WTC11 (cell line): ENCODE results near the gene AMMECR1. TPM values are rescaled to one million over a fixed set of nuclear protein-coding genes. Genes with fewer than 3 reads are reported as not detected.

Experiments
- ATAC-seq: fragments of 200-7000 bp; cut with Tn5 transposase; 2 replicates; pipeline ENCODE4 v1.10.0; 2021; ENCODE audit warnings: mild to moderate bottlenecking, moderate library complexity
- CTCF ChIA-PET: fragments of 300-600 bp; sonication (Branson Sonifier 250); formaldehyde crosslinking; loops from one replicate; lab custom pipeline; 2021; ENCODE audit warnings: antibody characterized with exemption; lab: Charles Lee
- POLR2A ChIA-PET: fragments of 350-600 bp; sonication (Branson Sonifier 250); formaldehyde crosslinking; loops from one replicate; lab custom pipeline; 2021; ENCODE audit warnings: antibody characterized with exemption; lab: Charles Lee
- DNase-seq: peaks from one replicate; pipeline ENCODE4 v3.0.0; 2021; ENCODE audit warnings: low spot score
- H3K27ac Mint-ChIP-seq: 2 replicates; pipeline ENCODE4 v1.8.0; 2021; ENCODE audit warnings: mixed read lengths
- H3K27me3 Mint-ChIP-seq: 2 replicates; pipeline ENCODE4 v1.8.0; 2021; ENCODE audit warnings: low read depth, mild to moderate bottlenecking, moderate library complexity, mixed read lengths
- H3K36me3 Mint-ChIP-seq: 2 replicates; pipeline ENCODE4 v1.8.0; 2021; ENCODE audit warnings: mixed read lengths
- H3K4me1 Mint-ChIP-seq: 2 replicates; pipeline ENCODE4 v1.8.0; 2022; ENCODE audit warnings: mixed read lengths
- H3K4me3 Mint-ChIP-seq: 2 replicates; pipeline ENCODE4 v1.8.0; 2021; ENCODE audit warnings: mild to moderate bottlenecking, moderate library complexity, mixed read lengths
- H3K9me3 Mint-ChIP-seq: 2 replicates; pipeline ENCODE4 v1.8.0; 2021; ENCODE audit warnings: mixed read lengths
- EMX1 ChIP-seq: fragments of 250-450 bp; sonication (Bioruptor Pico); IDR thresholded peaks from 2 replicates; pipeline ENCODE4 v1.8.0; 2021; ENCODE audit warnings: mild to moderate bottlenecking
- GRHL2 ChIP-seq: fragments of 250-450 bp; sonication (Bioruptor Pico); IDR thresholded peaks from 2 replicates; pipeline ENCODE4 v1.8.0; 2022; ENCODE audit warnings: mild to moderate bottlenecking, moderate library complexity; ENCODE audit not compliant: insufficient replicate concordance, severe bottlenecking
- HMGA2 ChIP-seq: fragments of 250-450 bp; sonication (Bioruptor Pico); IDR thresholded peaks from 2 replicates; pipeline ENCODE4 v1.4.0; 2021; ENCODE audit warnings: mild to moderate bottlenecking, moderate library complexity
- JUN ChIP-seq: sonication (generic); formaldehyde crosslinking; IDR thresholded peaks from 2 replicates; pipeline ENCODE4 v1.8.0; 2023; ENCODE audit warnings: mild to moderate bottlenecking, missing genetic modification reagents
- KAT7 ChIP-seq: sonication (generic); formaldehyde crosslinking; IDR thresholded peaks from 2 replicates; pipeline ENCODE4 v1.8.1; 2023; ENCODE audit warnings: missing genetic modification reagents, mild to moderate bottlenecking, borderline replicate concordance
- MYBL2 ChIP-seq: sonication (generic); formaldehyde crosslinking; IDR thresholded peaks from 2 replicates; pipeline ENCODE4 v1.8.1; 2023; ENCODE audit warnings: mild to moderate bottlenecking, moderate library complexity, missing genetic modification reagents
- NR2C2 ChIP-seq: sonication (generic); formaldehyde crosslinking; IDR thresholded peaks from 2 replicates; pipeline ENCODE4 v1.8.0; 2022; ENCODE audit warnings: mild to moderate bottlenecking, missing genetic modification reagents
- PRRX2 ChIP-seq: fragments of 250-450 bp; sonication (Bioruptor Pico); IDR thresholded peaks from 2 replicates; pipeline ENCODE4 v1.8.0; 2021; ENCODE audit warnings: mild to moderate bottlenecking
- RORB ChIP-seq: fragments of 250-450 bp; sonication (Bioruptor Pico); IDR thresholded peaks from 2 replicates; pipeline ENCODE4 v1.9.0; 2021; ENCODE audit warnings: mild to moderate bottlenecking
- SP1 ChIP-seq: sonication (generic); formaldehyde crosslinking; conservative IDR thresholded peaks from 2 replicates; pipeline ENCODE4 v1.8.1; 2022; ENCODE audit warnings: missing genetic modification reagents
- TCF7 ChIP-seq: sonication (generic); formaldehyde crosslinking; IDR thresholded peaks from 2 replicates; pipeline ENCODE4 v1.8.0; 2022; ENCODE audit warnings: mild to moderate bottlenecking, low read depth, missing genetic modification reagents, moderate library complexity
- TEAD1 ChIP-seq: sonication (generic); formaldehyde crosslinking; IDR thresholded peaks from 2 replicates; pipeline ENCODE4 v1.8.0; 2022; ENCODE audit warnings: mild to moderate bottlenecking, missing genetic modification reagents
- TP53 ChIP-seq: sonication (generic); formaldehyde crosslinking; IDR thresholded peaks from 2 replicates; pipeline ENCODE4 v1.8.1; 2023; ENCODE audit warnings: mild to moderate bottlenecking, missing genetic modification reagents
- ZNF232 ChIP-seq: sonication (generic); formaldehyde crosslinking; IDR thresholded peaks from 2 replicates; pipeline ENCODE4 v1.8.0; 2022; ENCODE audit warnings: mild to moderate bottlenecking, missing genetic modification reagents
- ZNF317 ChIP-seq: sonication (generic); formaldehyde crosslinking; IDR thresholded peaks from 2 replicates; pipeline ENCODE4 v1.8.1; 2023; ENCODE audit warnings: low read depth, mild to moderate bottlenecking, moderate library complexity, missing genetic modification reagents, borderline replicate concordance
- ZNF423 ChIP-seq: fragments of 250-450 bp; sonication (Bioruptor Pico); IDR thresholded peaks from 2 replicates; pipeline ENCODE4 v2.1.2; 2022; ENCODE audit warnings: mild to moderate bottlenecking, moderate library complexity
- total RNA-seq: library from RNA; stranded (reverse); gene quantifications from 3 replicates; pipeline ENCODE4 v1.2.3, GENCODE V29; 2021
- TF ChIP-seq, protein P1 (sequence below): fragments of 250-450 bp; sonication (Bioruptor Pico); IDR thresholded peaks from 2 replicates; pipeline ENCODE4 v1.9.0; 2021; ENCODE audit warnings: moderate library complexity, mild to moderate bottlenecking, inconsistent platforms, borderline replicate concordance
- TF ChIP-seq, protein P2 (sequence below): sonication (generic); formaldehyde crosslinking; IDR thresholded peaks from 2 replicates; pipeline ENCODE4 v1.8.0; 2023; ENCODE audit warnings: missing genetic modification reagents
- TF ChIP-seq, protein P3 (sequence below): sonication (generic); formaldehyde crosslinking; IDR thresholded peaks from 2 replicates; pipeline ENCODE4 v1.8.1; 2023; ENCODE audit warnings: mild to moderate bottlenecking, missing genetic modification reagents, moderate library complexity
- TF ChIP-seq, protein P4 (sequence below): fragments of 250-450 bp; sonication (Bioruptor Pico); IDR thresholded peaks from 2 replicates; pipeline ENCODE4 v1.9.0; 2021; ENCODE audit warnings: mild to moderate bottlenecking
- TF ChIP-seq, protein P5 (sequence below): sonication (generic); formaldehyde crosslinking; IDR thresholded peaks from 2 replicates; pipeline ENCODE4 v1.8.1; 2022; ENCODE audit warnings: low read depth, mild to moderate bottlenecking, moderate library complexity, missing genetic modification reagents, borderline replicate concordance
- TF ChIP-seq, protein P6 (sequence below): sonication (generic); formaldehyde crosslinking; IDR thresholded peaks from 2 replicates; pipeline ENCODE4 v1.8.0; 2022; ENCODE audit warnings: mild to moderate bottlenecking, missing genetic modification reagents
- TF ChIP-seq, protein P7 (sequence below): fragments of 250-450 bp; sonication (Bioruptor Pico); IDR thresholded peaks from 2 replicates; pipeline ENCODE4 v1.9.0; 2021; ENCODE audit warnings: mild to moderate bottlenecking, borderline replicate concordance

Gene AMMECR1
- total RNA-seq, 1 experiment from 2014 or later: 18.1 TPM

DNA sequence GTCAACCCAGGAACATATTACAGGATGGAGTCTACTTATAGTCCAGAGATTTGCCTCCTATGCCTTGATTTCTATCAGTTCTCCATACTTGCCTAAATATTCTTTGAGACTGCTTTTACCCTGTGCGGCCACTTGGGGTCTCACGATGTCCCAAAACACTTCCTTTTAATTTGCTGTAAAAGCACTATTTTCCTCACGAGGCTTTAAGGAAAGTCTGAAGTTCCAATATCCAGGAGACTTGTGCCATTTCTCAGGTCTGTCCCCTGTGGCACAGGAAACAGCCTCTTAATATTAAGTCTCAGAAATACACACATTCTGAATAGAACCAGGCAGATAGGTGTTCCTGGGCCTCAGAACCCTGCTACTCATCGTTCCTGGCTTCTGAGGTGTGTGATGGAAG, 172.0 kb downstream of the AMMECR1 start:
- POLR2A ChIA-PET: interaction anchor here (1.0 kb wide), 1 partner anchor 14 kb away, joined by 4 read pairs; no protein-coding TSS in a partner anchor
- no peaks in the 10 kb centered on the region for H3K27me3 Mint-ChIP-seq
- no peak for TF ChIP-seq NR2C2 (CRISPR knock-in tag)
- no peak for TF ChIP-seq TP53 (CRISPR knock-in tag)
- no peak for TF ChIP-seq JUN (CRISPR knock-in tag)
- TF ChIP-seq ZNF423: no peak
- TF ChIP-seq TCF7 (CRISPR knock-in tag): no peak
- no peak for TF ChIP-seq SP1 (CRISPR knock-in tag)
- TF ChIP-seq TEAD1 (CRISPR knock-in tag): no peak
- TF ChIP-seq, protein P1, sequence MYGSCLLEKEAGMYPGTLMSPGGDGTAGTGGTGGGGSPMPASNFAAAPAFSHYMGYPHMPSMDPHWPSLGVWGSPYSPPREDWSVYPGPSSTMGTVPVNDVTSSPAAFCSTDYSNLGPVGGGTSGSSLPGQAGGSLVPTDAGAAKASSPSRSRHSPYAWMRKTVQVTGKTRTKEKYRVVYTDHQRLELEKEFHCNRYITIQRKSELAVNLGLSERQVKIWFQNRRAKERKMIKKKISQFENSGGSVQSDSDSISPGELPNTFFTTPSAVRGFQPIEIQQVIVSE: no peak
- TF ChIP-seq, protein P2, sequence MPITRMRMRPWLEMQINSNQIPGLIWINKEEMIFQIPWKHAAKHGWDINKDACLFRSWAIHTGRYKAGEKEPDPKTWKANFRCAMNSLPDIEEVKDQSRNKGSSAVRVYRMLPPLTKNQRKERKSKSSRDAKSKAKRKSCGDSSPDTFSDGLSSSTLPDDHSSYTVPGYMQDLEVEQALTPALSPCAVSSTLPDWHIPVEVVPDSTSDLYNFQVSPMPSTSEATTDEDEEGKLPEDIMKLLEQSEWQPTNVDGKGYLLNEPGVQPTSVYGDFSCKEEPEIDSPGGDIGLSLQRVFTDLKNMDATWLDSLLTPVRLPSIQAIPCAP (CRISPR knock-in tag): no peak
- TF ChIP-seq, protein P3, sequence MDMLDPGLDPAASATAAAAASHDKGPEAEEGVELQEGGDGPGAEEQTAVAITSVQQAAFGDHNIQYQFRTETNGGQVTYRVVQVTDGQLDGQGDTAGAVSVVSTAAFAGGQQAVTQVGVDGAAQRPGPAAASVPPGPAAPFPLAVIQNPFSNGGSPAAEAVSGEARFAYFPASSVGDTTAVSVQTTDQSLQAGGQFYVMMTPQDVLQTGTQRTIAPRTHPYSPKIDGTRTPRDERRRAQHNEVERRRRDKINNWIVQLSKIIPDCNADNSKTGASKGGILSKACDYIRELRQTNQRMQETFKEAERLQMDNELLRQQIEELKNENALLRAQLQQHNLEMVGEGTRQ: no peak
- TF ChIP-seq, protein P4, sequence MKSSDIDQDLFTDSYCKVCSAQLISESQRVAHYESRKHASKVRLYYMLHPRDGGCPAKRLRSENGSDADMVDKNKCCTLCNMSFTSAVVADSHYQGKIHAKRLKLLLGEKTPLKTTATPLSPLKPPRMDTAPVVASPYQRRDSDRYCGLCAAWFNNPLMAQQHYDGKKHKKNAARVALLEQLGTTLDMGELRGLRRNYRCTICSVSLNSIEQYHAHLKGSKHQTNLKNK (CRISPR knock-in tag): no peak
- no peak for TF ChIP-seq EMX1 (CRISPR knock-in tag)
- TF ChIP-seq, protein P5, sequence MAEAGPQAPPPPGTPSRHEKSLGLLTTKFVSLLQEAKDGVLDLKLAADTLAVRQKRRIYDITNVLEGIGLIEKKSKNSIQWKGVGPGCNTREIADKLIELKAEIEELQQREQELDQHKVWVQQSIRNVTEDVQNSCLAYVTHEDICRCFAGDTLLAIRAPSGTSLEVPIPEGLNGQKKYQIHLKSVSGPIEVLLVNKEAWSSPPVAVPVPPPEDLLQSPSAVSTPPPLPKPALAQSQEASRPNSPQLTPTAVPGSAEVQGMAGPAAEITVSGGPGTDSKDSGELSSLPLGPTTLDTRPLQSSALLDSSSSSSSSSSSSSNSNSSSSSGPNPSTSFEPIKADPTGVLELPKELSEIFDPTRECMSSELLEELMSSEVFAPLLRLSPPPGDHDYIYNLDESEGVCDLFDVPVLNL: no peak
- TF ChIP-seq PRRX2 (CRISPR knock-in tag): no peak
- TF ChIP-seq RORB (CRISPR knock-in tag): no peak
- TF ChIP-seq ZNF232: no peak
- TF ChIP-seq, all 79 proteins: peak for 0
- Mint-ChIP-seq H3K4me3 (no peak overlapping the region), H3K27ac (no peak overlapping the region), H3K36me3 (no peaks in the 10 kb centered on the region), H3K4me1 (peaks cover 13% of the 10 kb centered on the region), H3K9me3 (no peaks in the 10 kb centered on the region)
- ATAC-seq: peak; percentile 41; the same call in 1 of the 2 replicates
- CTCF ChIA-PET: interaction anchor here (0.9 to 3.4 kb wide), 30 partner anchors 9 to 672 kb away, joined by 3 to 32 read pairs (median 5); partner anchors contain the start of gene TMEM164
- peak; percentile 10 for DNase-seq

DNA sequence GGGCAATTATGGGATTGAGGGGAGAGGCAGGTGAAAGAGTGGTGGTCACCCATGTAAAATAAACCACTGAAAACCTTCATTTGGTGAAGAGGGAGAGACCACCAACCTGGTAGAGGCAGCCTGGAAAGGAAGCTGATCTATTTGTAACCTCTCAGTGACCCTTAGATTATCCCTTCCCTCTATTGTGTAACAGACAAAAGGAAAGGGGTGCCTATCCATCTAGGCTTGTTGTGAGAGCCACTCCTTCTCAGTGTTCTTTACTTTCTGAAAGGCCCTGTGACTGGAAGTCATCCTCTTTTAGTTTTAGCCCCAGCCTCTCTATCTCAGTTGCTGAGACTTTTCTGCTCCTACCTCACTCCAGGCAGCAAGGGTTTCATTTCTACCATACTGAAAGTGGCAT, 172.6 kb downstream of the AMMECR1 start:
- no peak overlapping the region for H3K27ac Mint-ChIP-seq
- H3K4me3 Mint-ChIP-seq: no peak overlapping the region
- H3K27me3 Mint-ChIP-seq: no peaks in the 10 kb centered on the region
- peaks cover 13% of the 10 kb centered on the region for H3K4me1 Mint-ChIP-seq
- DNase-seq (no peak), ATAC-seq (peak; percentile 18; the same call in 1 of the 2 replicates)
- H3K9me3 Mint-ChIP-seq: no peaks in the 10 kb centered on the region
- CTCF ChIA-PET: interaction anchor here (0.6 to 3.4 kb wide), 13 partner anchors 9 to 432 kb away, joined by 3 to 32 read pairs (median 6); no protein-coding TSS in a partner anchor
- H3K36me3 Mint-ChIP-seq: no peaks in the 10 kb centered on the region
- POLR2A ChIA-PET: no interaction called here
- TF ChIP-seq, protein P5: no peak
- TF ChIP-seq ZNF317 (CRISPR knock-in tag): no peak
- TF ChIP-seq MYBL2 (CRISPR knock-in tag): no peak
- TF ChIP-seq ZNF232: no peak
- no peak for TF ChIP-seq KAT7 (CRISPR knock-in tag)
- TF ChIP-seq, protein P6, sequence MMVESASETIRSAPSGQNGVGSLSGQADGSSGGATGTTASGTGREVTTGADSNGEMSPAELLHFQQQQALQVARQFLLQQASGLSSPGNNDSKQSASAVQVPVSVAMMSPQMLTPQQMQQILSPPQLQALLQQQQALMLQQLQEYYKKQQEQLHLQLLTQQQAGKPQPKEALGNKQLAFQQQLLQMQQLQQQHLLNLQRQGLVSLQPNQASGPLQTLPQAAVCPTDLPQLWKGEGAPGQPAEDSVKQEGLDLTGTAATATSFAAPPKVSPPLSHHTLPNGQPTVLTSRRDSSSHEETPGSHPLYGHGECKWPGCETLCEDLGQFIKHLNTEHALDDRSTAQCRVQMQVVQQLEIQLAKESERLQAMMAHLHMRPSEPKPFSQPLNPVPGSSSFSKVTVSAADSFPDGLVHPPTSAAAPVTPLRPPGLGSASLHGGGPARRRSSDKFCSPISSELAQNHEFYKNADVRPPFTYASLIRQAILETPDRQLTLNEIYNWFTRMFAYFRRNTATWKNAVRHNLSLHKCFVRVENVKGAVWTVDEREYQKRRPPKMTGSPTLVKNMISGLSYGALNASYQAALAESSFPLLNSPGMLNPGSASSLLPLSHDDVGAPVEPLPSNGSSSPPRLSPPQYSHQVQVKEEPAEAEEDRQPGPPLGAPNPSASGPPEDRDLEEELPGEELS: no peak
- no peak for TF ChIP-seq GRHL2 (CRISPR knock-in tag)
- no peak for TF ChIP-seq HMGA2 (CRISPR knock-in tag)
- no peak for TF ChIP-seq EMX1 (CRISPR knock-in tag)
- TF ChIP-seq, protein P7, sequence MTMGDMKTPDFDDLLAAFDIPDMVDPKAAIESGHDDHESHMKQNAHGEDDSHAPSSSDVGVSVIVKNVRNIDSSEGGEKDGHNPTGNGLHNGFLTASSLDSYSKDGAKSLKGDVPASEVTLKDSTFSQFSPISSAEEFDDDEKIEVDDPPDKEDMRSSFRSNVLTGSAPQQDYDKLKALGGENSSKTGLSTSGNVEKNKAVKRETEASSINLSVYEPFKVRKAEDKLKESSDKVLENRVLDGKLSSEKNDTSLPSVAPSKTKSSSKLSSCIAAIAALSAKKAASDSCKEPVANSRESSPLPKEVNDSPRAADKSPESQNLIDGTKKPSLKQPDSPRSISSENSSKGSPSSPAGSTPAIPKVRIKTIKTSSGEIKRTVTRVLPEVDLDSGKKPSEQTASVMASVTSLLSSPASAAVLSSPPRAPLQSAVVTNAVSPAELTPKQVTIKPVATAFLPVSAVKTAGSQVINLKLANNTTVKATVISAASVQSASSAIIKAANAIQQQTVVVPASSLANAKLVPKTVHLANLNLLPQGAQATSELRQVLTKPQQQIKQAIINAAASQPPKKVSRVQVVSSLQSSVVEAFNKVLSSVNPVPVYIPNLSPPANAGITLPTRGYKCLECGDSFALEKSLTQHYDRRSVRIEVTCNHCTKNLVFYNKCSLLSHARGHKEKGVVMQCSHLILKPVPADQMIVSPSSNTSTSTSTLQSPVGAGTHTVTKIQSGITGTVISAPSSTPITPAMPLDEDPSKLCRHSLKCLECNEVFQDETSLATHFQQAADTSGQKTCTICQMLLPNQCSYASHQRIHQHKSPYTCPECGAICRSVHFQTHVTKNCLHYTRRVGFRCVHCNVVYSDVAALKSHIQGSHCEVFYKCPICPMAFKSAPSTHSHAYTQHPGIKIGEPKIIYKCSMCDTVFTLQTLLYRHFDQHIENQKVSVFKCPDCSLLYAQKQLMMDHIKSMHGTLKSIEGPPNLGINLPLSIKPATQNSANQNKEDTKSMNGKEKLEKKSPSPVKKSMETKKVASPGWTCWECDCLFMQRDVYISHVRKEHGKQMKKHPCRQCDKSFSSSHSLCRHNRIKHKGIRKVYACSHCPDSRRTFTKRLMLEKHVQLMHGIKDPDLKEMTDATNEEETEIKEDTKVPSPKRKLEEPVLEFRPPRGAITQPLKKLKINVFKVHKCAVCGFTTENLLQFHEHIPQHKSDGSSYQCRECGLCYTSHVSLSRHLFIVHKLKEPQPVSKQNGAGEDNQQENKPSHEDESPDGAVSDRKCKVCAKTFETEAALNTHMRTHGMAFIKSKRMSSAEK (CRISPR knock-in tag): no peak
